HUES64 (cell line): ENCODE results near the gene IFNL4.
A peak's percentile ranks its signal among the peaks of the same experiment; 100 is the strongest.

Source experiments
- H3K27ac ChIP-seq: 2 replicates; pipeline ENCODE4 v1.7.0; 2013; ENCODE audit warnings: low read depth, low read length, inconsistent platforms
- H3K27me3 ChIP-seq: 2 replicates; pipeline ENCODE4 v1.6.1; 2013; ENCODE audit warnings: mild to moderate bottlenecking, low read length; ENCODE audit not compliant: insufficient read depth
- H3K36me3 ChIP-seq: 2 replicates; pipeline ENCODE4 v1.6.1; 2013; ENCODE audit warnings: mild to moderate bottlenecking, low read length; ENCODE audit not compliant: insufficient read depth
- H3K4me1 ChIP-seq: 2 replicates; pipeline ENCODE4 v1.6.1; 2013; ENCODE audit warnings: mild to moderate bottlenecking, low read length, moderate library complexity; ENCODE audit not compliant: insufficient read depth
- H3K4me3 ChIP-seq: 2 replicates; pipeline ENCODE4 v1.5.1; 2013; ENCODE audit warnings: mild to moderate bottlenecking, low read length, moderate library complexity
- H3K9ac ChIP-seq: 2 replicates; pipeline ENCODE4 v1.6.1; 2013; ENCODE audit warnings: mild to moderate bottlenecking, low read depth, low read length
- H3K9me3 ChIP-seq: 2 replicates; pipeline ENCODE4 v1.6.1; 2013; ENCODE audit warnings: low read depth, low read length; ENCODE audit not compliant: insufficient read depth
- WGBS: fragments of 150-250, 120-280 bp; methylation state at CpG from one replicate; pipeline ENCODE4 v1.1.7; 2013; ENCODE audit warnings: missing lambda C conversion rate; 5-methylcytosine and 5-hydroxymethylcytosine counted together

Gene IFNL4

GRCh38 chr19:39203372-39204341, 45.0 kb downstream of the IFNL4 start, which contains the start of gene SYCN:
Gene SYCN (minus strand): TSS chr19:39204263. CDS start chr19:39204254, 9 bp downstream.
- 66% methylated on average over 57 of the region's 57 CpGs for WGBS
- H3K4me1 ChIP-seq = no peaks in the 10 kb centered on the region

GRCh38 chr19:39202998-39203355, 45.7 kb downstream of the IFNL4 start:
- WGBS = 92% methylated on average over 1 of the region's 1 CpG
- H3K9ac ChIP-seq = no peak overlapping the region

More at GRCh38 chr19:39203372-39204341, 45.0 kb downstream of the IFNL4 start, which contains the start of gene SYCN:
- H3K4me3 ChIP-seq = peak within 1 kb of the TSS; percentile 21; the same call in 1 of the 2 replicates
- no peak within 1 kb of the TSS for H3K9ac ChIP-seq
- no peaks in the 10 kb centered on the region for H3K36me3 ChIP-seq
- no peak within 1 kb of the TSS for H3K27ac ChIP-seq
- peaks cover 37% of the 10 kb centered on the region for H3K27me3 ChIP-seq
- H3K9me3 ChIP-seq = no peaks in the 10 kb centered on the region

DNA sequence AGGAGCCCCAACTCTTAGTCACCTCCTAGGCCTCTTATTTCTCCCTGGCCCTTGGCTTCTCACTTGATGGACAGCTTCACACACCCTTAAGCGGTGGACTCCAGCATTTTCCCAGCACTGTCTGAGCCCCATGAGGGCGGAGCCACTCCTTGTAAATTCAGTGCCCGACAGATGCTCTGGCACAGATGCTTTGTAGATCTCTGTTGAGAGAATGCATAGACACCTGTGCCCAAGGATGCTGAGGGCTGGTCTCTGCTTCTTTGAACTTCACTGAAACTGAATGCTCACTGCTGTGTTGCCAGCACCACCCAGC, 47.9 kb downstream of the IFNL4 start:
- Histone ChIP-seq H3K4me3 (no peak overlapping the region), H3K27ac (no peak overlapping the region), H3K27me3 (peaks cover 66% of the 10 kb centered on the region), H3K9ac (no peak overlapping the region), H3K4me1 (no peaks in the 10 kb centered on the region), H3K36me3 (no peaks in the 10 kb centered on the region), H3K9me3 (no peaks in the 10 kb centered on the region)
- 87% methylated on average over 3 of the region's 3 CpGs for WGBS

More at GRCh38 chr19:39202998-39203355, 45.7 kb downstream of the IFNL4 start:
- no peak overlapping the region for H3K27ac ChIP-seq
- no peaks in the 10 kb centered on the region for H3K9me3 ChIP-seq
- H3K27me3 ChIP-seq = peaks cover 44% of the 10 kb centered on the region
- no peaks in the 10 kb centered on the region for H3K4me1 ChIP-seq
- no peaks in the 10 kb centered on the region for H3K36me3 ChIP-seq
- no peak overlapping the region for H3K4me3 ChIP-seq

GRCh38 chr19:39200066-39200802, 48.4 kb downstream of the IFNL4 start:
- H3K27me3 ChIP-seq = peaks cover 66% of the 10 kb centered on the region
- H3K9ac ChIP-seq = no peak overlapping the region
- WGBS = 89% methylated on average over 32 of the region's 32 CpGs
- no peaks in the 10 kb centered on the region for H3K4me1 ChIP-seq
- H3K4me3 ChIP-seq = no peak overlapping the region
- no peaks in the 10 kb centered on the region for H3K9me3 ChIP-seq
- no peak overlapping the region for H3K27ac ChIP-seq
- H3K36me3 ChIP-seq = no peaks in the 10 kb centered on the region

DNA sequence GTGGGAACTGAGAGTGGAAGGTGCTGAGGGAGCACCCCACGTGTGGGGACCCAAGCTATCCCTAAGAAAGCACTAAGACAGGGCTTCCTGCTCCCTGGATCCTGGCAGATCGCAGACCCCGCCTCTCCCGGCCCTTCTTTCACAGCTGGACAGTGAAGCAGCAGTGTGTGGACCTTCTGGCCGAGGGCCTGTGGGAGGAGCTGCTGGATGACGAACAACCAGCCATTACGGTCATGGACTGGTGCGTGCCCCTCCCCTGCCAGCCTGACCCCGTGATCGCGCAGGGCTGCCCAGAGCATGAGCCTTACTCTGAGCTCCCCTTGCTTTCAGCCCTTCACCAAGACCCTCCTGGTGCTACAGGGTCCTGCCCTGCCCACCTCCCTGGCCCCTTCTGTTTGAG, 49.6 kb downstream of the IFNL4 start:
- Histone ChIP-seq H3K4me1 (no peaks in the 10 kb centered on the region), H3K27ac (no peak overlapping the region), H3K27me3 (peaks cover 56% of the 10 kb centered on the region), H3K4me3 (no peak overlapping the region), H3K9me3 (no peaks in the 10 kb centered on the region), H3K9ac (no peak overlapping the region), H3K36me3 (no peaks in the 10 kb centered on the region)
- 58% methylated on average over 11 of the region's 11 CpGs for WGBS

DNA sequence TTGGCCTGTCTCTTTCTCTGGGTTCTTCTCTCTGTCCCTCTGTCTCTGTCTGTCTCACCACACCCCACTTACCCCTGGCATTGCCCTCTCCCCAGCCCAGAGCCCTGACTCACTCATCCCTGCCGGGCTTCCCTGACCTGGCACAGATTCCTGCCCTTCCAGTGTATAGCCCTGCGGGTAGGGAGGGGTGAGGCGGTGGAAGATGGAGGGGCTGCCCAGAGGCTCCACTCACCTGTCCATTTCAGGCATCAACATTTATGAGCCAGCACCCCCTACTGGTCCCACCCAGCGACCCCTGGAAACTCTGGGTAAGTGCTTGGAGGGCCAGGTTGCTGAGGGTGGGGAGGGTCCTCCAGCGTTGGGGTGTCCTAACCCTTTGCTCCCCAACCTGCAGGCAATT, 50.8 kb downstream of the IFNL4 start:
- Histone ChIP-seq H3K9ac (no peak overlapping the region), H3K4me3 (no peak overlapping the region), H3K27me3 (peaks cover 44% of the 10 kb centered on the region), H3K4me1 (no peaks in the 10 kb centered on the region), H3K36me3 (no peaks in the 10 kb centered on the region), H3K27ac (no peak overlapping the region), H3K9me3 (no peaks in the 10 kb centered on the region)
- 55% methylated on average over 3 of the region's 5 CpGs for WGBS

DNA sequence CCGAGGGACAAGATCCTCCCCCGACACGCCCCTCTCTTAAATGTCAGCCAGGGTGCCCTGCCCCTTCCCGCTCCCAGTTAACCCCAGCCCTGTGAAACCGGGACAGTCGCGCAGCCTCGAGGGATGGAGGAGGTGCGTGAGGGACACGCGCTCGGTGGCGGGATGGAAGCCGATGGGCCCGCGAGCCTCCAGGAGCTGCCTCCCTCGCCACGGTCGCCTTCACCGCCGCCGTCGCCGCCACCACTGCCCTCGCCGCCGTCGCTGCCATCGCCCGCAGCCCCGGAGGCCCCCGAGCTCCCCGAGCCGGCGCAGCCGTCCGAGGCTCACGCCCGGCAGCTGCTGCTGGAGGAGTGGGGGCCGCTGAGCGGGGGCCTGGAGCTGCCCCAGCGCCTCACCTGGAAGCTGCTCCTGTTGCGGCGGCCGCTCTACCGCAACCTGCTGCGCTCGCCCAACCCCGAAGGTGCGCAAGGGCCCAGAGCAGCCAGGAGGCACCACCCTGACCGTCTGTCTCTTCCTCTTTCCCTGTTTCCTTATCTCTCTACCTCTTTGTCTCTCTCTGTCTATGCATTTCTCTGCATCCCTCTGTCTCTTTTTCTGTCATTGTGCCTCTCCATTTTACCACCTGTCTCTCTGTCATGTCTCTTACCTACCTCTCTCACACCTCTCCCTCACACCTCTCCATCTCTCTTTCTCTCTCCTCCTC, 51.6 kb downstream of the IFNL4 start, which contains the start of gene NCCRP1:
NCCRP1 (plus strand) TSS at position 105 of the 703 bp plus-strand sequence; CDS start at position 124, 19 bp downstream.
- Histone ChIP-seq H3K27me3 (peaks cover 42% of the 10 kb centered on the region), H3K4me3 (peak within 1 kb of the TSS; percentile 52), H3K9me3 (no peaks in the 10 kb centered on the region), H3K36me3 (no peaks in the 10 kb centered on the region), H3K4me1 (no peaks in the 10 kb centered on the region), H3K9ac (no peak within 1 kb of the TSS; the same call in 1 of the 2 replicates), H3K27ac (no peak within 1 kb of the TSS)
- WGBS = 5% methylated on average over 48 of the region's 51 CpGs

- H3K4me3 ChIP-seq = peak overlapping the region; percentile 52; the same call in 1 of the 2 replicates
- no peak overlapping the region for H3K27ac ChIP-seq
- WGBS = 34% methylated on average over 7 of the region's 7 CpGs
Observed at GRCh38 chr19:39196320-39196719, 52.3 kb downstream of the IFNL4 start.

More at GRCh38 chr19:39196320-39196719, 52.3 kb downstream of the IFNL4 start:
- Histone ChIP-seq H3K27me3 (peaks cover 37% of the 10 kb centered on the region), H3K36me3 (no peaks in the 10 kb centered on the region), H3K9ac (no peak overlapping the region), H3K4me1 (no peaks in the 10 kb centered on the region), H3K9me3 (no peaks in the 10 kb centered on the region)
